NCI-H2029 (cell line): ENCODE measurements around the gene L3MBTL2.

Experiments
- DNase-seq: peaks from one replicate; lab custom pipeline; 2025; lab: John Stamatoyannopoulos, UW

L3MBTL2 gene

DNA sequence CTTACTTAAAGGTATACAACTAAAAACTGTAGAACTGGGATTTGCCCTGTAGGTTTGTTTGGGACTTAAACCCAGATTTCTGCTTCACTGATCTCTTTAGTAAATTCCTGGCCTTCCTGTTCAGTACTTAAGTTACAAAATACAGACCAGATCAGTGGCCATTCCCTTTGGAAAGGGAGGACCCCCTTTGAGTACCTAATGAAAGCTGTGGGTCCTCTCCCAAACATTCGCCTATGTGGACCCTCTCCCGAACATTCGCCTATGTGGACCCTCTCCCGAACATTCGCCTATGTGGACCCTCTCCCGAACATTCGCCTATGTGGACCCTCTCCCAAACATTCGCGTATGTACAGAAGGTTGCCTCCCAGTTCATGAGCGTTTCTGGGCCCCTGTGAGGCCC, 10.3 kb downstream of the L3MBTL2 start:
- DNase-seq = no peak

DNA sequence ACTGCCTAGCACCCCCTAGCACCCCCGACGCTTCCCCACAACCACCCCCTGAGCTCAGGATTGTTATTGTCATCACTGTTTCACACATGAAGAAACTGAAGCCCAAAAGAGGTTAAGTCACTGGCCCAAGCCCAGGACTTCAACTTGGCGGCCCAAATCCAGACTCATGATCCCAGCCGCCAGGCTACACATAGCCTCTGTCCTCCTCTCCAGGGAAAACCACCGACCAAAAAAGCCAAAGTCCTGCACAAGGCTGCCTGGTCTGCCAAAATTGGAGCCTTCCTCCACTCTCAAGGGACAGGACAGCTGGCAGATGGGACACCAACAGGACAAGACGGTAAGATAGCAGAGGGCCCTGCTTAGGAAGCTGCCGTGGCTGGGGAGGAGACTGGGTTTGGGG, 10.8 kb downstream of the L3MBTL2 start:
- DNase-seq = no peak

DNA sequence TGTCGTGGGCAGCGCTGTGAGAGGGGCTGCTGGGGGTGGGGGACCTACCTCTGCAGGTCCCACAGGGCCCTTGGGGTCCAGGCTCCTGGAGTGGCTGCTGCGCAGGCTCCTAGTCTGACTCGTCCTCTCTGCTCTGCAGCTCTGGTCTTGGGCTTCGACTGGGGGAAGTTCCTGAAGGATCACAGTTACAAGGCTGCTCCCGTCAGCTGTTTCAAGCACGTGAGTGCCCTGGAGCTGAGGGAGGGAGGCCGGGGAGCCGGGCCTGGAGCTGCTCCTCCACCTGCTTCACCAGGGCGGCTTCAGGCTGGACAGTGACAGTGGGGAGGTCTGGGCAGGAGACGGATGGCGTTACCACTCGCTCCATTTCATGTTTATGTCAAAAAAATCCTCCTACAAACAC, 11.9 kb downstream of the L3MBTL2 start:
- DNase-seq = peak; percentile 57

DNA sequence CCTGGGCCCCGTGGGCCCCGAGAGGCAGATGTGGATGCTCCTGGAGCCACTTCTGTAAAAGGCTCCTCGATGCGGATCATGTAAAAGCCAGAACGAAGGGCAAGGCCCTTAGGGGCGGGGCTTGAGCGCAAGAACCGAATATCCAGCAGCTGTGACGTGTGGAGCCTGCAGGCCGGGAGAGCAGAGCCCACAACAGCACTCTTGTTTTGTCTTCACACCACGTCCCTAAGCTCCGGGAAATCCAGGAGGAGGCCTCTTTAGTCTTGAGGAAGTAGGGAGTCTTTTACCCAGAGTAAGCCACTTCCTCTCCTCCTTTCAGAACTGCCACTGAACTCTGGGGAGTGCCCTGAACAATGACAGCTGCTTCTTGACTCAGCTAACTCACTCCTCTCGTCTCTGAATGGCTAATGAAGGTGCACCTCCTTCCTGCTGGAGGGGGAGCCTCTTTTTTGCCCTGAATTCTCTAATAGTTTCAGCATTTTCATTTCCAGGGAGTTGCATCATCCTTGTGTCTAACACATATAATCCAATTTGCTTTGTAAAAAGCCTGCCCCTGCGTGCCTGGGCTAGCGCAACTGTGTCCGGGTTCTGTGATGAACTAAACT, 12.5 kb downstream of the L3MBTL2 start:
- DNase-seq = peak; percentile 64

DNA sequence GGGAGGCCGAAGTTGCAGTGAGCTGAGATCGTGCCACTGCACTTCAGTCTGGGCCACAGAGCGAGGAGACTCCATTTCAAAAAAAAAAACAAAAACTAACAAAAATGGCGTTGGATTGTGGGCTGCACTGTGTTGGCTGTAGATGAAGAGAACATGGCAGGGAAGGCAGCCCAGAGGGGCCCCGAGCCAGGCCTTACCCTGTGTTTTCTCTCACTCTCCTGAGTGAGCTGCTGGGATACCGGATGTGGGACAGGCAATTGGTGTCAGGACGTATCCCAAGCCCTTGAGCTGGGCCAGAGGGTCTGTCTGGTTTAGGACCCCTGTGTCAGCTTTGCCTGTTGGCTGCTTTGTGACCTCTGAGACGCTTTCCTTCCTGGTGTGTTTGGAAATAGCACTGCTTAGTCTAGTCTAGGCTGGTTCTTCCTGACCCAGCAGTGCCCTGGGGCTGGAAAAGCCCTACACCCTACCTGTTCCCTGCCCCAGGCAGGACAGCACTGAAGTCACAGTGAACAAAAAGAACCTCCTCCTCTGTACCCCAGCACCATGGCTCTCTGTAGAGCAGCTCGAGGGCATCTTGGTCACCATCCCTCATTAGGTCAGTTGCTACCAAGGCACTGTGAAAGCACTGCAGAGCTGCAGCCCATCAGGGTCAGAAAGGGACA, 17.9 kb downstream of the L3MBTL2 start:
- DNase-seq = no peak

DNA sequence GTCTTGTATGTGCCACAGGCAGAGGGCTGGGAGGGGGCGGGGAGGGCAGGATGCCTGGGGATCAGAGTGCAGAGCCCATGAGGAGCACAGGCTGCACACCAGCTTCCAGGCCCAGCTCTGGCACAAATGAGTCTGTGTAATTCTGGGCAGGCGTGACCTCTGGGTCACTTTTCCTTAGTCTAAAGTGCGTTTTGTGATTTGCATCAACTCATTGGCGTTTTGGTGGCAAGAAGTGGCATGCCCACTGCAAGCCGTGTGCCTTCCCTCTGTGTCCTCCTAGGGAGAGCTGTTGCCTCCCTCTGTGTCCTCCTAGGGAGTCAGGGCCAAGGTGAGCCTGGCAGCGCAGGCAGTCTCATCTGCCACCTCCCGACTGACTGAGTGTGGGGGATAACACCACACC, 18.4 kb downstream of the L3MBTL2 start:
- no peak for DNase-seq

DNA sequence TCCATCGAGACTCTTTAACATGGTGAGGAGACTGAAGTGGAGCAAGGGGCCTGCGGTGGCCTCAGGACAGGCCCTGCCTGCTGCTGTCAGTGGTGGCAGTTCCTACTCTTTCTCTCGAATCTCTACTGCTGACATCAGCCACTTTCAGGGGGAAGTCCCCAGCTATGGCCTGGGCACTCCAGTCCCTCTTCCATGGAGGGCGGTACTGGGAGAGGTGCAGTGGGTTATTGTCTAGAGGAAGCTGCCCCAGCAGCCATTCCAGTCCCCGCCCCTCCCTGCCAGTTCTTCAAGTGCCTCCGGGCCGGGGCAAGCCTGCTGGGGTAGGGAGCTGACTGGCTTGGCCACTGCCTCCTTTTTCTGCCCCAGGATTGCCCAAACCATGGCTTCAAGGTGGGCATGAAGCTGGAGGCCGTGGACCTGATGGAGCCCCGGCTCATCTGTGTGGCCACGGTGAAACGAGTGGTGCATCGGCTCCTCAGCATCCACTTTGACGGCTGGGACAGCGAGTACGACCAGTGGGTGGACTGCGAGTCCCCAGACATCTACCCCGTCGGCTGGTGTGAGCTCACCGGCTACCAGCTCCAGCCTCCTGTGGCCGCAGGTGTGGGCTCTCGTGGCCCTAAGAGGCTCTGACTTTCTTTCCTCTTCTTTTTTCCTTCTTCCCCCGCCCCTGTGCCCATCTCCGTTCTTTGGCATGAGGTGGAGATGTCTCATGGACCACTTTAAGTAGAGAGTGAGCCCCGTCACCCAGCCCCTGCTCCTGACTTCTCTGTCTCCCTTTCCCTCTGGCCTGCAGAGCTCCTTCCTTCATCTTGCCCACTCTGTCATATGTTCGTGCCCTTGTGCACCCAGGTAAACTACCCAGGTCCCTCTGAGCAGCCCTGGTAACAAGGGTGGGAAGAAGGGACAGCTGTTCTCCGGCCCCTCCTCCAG, 21.9 kb downstream of the L3MBTL2 start:
- DNase-seq = no peak

DNA sequence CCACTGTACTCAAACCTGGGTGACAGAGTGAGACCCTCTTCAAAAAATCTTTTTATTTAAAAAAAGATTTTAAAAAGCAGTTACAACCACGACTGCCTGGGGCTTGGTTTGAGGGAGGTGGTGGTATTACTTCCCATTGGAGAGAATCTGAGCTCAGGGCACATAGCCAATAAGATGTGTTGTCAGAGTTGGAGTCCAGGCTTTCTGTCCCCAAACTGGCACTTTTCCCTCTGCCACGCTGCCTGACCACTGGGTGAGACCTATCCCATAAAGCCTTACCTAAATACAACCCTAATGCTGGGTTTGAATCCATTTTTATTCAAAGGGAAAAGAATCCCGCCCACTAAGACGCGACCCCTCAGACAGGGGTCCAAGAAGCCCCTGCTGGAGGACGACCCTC, 24.1 kb downstream of the L3MBTL2 start:
- DNase-seq = no peak

DNA sequence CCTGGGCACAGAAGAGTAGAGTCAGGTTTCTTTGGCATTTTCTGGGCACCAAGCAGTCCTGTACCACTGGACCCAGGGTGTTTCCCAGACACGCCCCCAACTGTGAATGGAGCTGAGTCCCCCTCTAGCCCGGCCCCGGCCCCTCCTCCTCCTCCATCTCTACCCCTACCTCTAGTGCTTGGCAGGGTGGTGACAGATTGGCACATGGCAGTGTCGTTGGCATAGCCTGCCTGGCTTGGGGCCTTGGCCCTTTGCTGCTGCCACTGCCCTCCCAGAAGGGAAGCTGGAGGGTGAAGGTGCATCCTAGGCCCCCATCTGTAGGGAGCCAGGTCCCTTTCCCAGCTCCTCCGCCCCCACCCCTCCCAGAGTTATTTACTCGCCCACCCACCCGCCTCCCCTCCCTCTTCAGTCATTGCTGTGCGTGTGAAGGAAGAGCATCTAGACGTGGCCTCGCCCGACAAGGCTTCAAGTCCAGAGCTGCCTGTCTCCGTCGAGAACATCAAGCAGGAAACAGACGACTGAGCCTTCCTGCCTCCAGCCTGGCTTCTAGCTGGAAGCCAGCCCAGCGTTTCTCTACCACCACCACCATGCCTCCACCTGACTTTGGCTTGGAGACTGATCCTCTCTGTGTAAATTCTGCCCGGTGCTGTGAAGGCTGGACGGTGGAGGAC, 24.8 kb downstream of the L3MBTL2 start:
- no peak for DNase-seq

DNA sequence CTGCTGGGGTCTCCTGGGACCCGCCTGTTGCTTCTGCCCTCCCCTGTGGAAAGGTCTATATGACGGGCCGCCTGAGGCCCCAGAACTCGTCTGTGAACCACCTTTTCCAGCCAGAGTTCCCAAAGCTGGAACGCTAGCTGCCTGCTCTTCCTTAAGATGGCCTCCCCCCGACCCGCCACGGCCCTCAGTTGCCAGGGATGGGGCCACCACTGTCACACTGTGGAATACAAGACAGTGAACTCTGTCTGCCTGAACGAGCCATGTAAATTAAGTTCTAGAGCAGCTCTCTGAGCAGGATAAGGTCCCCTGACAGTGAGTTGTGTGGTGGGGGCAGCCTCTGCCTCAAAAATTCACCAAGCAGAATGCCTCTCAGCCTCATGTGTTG, 25.3 kb downstream of the L3MBTL2 start:
- DNase-seq = no peak

DNA sequence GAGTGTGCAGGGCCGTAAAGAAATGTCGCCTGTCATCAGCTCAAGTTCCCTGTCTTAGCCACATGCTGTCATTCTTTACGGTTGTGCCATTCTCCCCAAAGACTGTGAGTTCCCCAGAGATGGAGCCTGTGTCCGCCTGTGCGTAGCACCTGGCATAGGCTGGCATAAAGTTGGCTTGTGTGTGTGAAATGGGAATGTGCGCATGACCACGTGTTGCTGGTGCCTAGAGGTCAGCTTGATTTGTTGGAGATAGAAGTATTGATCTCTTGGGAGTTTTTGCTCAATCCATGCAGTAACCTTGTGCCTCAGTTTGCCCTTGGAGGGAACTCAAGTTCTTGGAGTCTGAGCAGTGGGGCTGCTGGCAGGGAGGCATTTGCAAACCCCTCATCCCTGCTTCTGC, 26.3 kb downstream of the L3MBTL2 start:
- no peak for DNase-seq

DNA sequence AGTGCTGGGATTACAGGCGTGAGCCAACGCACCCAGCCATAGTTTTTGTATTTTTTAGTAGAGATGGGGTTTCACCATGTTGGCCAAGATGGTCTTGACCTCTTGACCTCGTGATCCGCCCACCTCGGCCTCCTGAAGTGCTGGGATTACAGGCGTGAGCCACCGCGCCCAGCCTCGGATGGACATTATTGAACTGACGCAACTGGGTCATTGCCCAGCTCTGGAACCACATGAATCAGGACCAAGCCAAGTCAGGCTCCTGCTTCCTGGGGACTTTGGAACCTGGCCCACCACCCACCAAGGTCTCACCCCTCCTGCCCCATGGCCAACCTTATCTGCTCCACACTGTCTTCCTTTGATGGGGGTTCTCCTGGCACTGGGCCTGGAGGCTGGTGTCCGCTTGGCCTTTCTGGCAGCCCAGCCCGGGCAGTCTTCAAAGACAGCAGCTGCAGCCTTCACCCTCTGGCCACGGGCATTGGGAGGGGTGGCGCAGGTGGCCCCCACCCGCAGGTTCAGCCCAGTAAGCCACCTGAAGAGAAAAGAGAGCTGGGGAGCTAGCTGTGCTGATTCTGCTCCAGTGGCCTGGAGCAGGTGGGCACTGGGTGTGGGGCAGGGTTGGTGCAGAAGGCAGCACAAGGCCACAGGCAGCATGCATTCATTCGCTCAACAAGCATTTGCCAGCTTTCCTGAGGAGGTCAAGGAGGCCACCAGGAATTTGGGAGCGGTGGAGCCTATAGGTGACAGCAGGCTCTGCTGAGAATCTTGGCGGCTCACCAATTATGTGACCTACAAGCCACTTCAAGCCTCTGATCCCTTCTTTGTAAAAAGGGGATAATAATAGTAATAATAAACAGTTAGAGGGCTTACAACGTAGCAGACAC, 29.9 kb downstream of the L3MBTL2 start:
- no peak for DNase-seq

DNA sequence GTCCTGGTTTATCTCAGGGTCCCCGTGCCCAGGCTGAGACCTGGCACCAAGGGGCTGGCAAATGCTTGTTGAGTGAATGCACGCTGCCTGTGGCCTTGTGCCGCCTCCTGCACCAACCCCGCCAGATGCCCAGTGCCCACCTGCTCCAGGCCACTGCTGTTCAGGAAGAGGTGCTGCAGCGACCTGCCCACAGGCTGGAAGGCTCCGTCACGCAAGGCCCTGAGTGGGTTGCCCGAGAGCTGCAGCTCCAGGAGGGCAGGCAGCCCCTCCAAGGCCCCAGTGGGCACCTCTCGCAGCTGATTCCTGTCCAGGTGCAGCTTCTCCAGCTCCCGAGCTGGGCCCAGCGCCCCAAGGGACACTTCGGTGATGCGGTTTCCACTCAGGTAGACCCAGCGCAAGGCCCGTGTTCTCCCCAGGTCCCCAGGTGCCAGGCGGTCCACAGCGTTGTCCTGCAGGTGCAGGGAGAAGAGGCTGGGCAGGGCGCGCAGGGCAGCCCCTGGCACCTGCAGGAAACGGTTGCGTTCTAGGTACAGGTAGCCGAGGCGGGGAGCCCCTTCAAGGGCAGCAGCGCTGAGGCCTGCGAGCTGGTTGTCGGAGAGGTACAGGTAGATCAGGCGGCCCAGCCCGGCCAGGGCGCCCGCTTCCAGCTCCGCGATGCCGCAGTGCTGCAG, 32.1 kb downstream of the L3MBTL2 start:
- DNase-seq = no peak

DNA sequence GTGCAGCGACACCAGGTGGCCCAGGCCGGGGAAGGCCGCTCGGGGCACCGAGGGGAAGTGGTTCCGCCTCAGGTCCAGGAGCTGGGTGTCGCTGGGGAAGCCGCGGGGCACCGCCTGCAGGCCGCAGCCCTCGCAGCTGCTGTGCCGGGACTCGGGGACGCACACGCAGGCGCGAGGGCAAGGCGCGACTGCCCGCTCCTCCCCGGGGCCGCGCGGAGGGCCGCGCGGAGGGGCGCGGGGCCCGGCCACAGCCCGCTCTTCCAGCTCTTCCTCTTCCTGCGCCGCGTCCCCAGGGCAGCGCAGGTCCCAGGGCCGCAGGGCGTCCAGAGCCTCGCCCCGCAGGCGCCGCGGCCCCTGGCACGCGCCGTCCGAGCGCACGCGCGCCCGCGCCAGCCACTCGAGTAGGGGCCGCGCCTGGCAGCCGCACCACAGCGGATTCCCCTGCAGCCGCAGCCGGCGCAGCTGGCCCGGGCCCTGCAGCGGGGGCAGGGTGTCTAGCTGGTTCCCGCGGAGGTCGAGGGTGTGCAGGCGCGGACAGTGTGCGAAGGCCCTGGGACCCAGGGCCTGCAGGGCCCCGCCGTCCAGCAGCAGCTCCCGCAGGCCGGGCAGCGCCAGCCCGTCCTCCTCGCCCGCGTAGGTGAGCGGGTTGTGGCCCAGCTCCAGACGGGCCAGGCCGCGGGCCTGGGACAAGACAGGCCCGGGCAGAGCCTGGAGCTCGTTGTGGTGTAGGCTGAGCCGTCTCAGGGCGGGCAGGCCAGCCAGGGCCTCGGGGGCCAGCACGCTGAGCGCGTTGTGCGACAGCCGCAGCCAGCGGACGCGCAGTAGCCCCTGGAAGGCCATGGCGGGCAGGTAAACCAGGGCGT, 32.8 kb downstream of the L3MBTL2 start:
- DNase-seq = peak; percentile 17

DNA sequence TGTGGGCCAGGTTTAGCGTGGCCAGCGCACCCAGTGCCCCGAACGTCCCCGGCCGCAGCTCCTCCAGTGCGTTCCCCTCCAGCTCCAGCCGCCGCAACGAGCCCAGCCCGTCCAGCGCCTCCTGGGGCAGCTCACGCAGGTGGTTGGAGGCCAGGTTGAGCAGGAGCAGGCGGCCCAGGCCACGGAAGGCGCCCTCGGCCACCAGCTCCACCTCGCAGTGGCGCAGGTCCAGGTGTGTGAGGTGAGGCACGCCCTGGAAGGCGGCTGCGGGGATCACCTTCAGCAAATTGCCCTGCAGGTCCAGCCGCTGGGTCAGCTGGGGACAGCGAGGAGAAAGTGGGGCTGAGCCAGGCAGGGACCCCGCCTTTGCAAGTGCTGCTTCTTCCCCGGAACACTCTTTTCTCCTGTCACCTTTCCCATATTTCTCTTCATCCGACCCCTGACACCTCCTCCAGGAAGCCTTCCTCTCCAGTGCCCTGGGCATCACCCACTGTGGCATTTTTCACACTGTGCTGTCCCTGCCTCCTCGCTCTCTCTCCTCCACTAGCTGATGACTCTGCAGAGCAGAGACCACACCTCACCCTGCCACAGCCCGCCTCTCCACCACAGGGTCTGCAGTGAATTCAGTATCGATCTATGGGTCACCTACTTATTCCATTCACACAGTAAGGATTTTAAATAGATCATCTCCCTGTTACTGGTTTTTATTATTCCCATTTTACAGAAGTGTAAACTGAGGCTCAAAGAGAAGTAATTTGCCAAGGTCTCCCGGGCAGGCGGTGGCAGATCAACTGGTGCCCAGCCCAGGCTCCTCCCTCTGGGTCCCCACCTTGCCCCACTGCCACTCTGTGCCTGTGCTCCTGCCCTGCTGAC, 33.7 kb downstream of the L3MBTL2 start:
- DNase-seq = no peak

DNA sequence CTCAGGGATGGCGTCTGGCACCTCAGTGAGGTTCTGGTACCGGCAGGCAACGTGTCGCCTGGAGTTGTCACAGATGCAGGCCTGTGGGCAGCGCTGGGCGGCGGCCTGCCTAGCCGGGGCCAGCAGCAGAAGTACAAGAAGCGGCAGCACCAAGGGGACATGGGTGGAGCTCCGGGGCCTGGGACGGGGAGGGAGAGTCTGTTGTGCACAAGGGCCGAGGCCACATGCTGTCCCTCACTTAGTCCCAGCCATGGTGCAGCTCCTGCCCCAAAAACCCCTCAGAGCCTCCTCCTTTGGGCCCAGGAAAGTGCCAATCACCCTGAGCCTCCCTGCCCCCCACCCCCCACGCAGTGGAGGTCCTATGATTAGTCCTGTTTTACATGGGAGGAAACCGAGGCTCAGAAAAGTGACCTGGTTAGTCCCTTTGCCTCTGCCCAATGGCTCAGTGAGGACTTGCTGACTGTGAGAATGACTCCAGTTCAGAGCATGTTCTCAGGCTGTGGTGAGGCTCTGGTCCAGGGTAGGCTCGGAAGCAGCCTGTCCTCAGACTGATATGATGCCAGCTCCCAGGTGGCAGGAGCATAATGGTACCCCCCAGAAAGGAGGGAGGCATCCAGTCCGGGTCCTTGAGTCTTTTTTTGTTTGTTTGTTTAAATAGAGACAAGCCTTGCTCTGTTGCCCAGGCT, 34.5 kb downstream of the L3MBTL2 start:
- no peak for DNase-seq

DNA sequence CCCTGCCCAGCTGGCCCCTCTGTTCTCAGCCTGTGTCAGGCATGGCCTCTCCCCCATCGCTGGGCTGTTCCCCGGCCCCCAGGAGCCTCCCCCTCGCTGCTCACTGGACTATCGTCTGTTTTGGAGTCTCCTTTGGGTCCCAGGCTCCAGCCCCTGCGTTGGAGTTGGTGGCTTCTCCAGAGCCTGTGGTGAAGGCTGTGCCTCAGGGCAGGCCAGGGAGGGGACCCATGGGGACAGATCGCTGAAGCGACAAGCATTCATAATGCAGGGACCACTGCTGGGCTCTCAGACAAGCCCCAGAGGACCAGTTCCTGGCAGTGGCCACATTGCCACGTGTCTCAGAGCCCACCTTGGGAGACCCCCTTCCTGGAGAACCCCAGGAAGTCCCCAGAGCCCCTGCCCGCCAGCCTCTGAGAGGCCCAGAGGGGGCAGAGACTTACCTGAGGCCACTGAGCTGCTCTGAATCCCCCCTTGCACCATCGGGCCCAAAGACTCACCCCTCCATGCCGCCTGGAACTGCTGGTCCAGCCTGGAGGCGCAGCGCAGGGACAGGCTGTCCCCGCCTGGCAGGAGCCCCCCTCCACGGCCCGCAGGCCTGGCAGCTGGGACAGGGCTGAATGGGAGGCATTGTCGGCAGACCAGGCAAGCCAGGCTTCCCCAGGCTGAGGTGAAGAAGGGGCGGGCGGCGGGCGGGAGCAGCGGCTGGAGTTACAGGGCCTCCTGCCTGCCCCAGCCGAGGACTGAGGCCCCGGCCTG, 35.4 kb downstream of the L3MBTL2 start, which contains the start of gene CHADL:
TSS of gene CHADL (minus strand) at position 555 of the 756 bp plus-strand sequence. CDS start at position 505, 50 bp downstream.
- no peak for DNase-seq
